Upper lobe of left lung (tissue), 6 donors: ENCODE data around the gene PLD4. TPM values are rescaled to one million over a fixed set of nuclear protein-coding genes. Genes with fewer than 3 reads are reported as not detected.

Source experiments
- ATAC-seq, 2 donors: fragments of 200-7000 bp; cut with Tn5 transposase; one replicate each; pipeline ENCODE4 v1.9.1; 2022; ENCODE audit warnings: mild to moderate bottlenecking in 2 of 2, moderate library complexity in 2 of 2; ENCODE audit not compliant: low FRiP score in 2 of 2
- DNase-seq, 2 donors: peaks; one replicate each; pipeline ENCODE4 v3.0.0-alpha.2; 2019 to 2020
- H3K27ac ChIP-seq, 4 donors: fragments of 200-600 bp; sonication (generic); one replicate each; pipeline ENCODE4 v1.5.1; 2016 to 2019
- H3K27me3 ChIP-seq, 4 donors: fragments of 200-600 bp; sonication (generic); one replicate each; pipeline ENCODE4 v1.5.1; 2017 to 2019
- H3K36me3 ChIP-seq, 4 donors: fragments of 200-600 bp; sonication (generic); one replicate each; pipeline ENCODE4 v1.5.1; 2016 to 2019
- H3K4me1 ChIP-seq, 4 donors: fragments of 200-600 bp; sonication (generic); one replicate each; pipeline ENCODE4 v1.5.1; 2018 to 2019
- H3K4me3 ChIP-seq, 4 donors: fragments of 200-600 bp; sonication (generic); one replicate each; pipeline ENCODE4 v1.5.1; 2017 to 2019; ENCODE audit warnings: mild to moderate bottlenecking in 2 of 4, moderate library complexity in 1 of 4
- H3K9me3 ChIP-seq, 4 donors: fragments of 200-600 bp; sonication (generic); one replicate each; pipeline ENCODE4 v1.5.1; 2018 to 2019
- CTCF ChIP-seq, 6 experiments: fragments of 450-650 bp in 4 of 6; fragments of 200-600 bp in 2 of 6; sonication (generic) in 2 of 6; IDR thresholded peaks; one replicate each; pipeline ENCODE4 v1.5.1; 2016 to 2019; ENCODE audit warnings: antibody characterized with exemption in 6 of 6
- EP300 ChIP-seq, 4 donors: sonication (generic); formaldehyde crosslinking; IDR thresholded peaks; one replicate each; pipeline ENCODE4 v1.5.1; 2017; ENCODE audit warnings: antibody characterized with exemption in 4 of 4, control low read depth in 2 of 4
- POLR2A ChIP-seq, 4 donors: fragments of 450-650 bp; IDR thresholded peaks; one replicate each; pipeline ENCODE4 v1.5.1; 2016 to 2017; ENCODE audit warnings: antibody characterized with exemption in 4 of 4, mild to moderate bottlenecking in 2 of 4
- POLR2AphosphoS5 ChIP-seq, 2 donors: sonication (generic); formaldehyde crosslinking; IDR thresholded peaks; one replicate each; pipeline ENCODE4 v1.5.1; 2017; ENCODE audit warnings: antibody characterized with exemption in 2 of 2
- WGBS, 2 donors: methylation state at CpG; one replicate each; pipeline ENCODE4 v1.1.5; 2017 to 2018; 5-methylcytosine and 5-hydroxymethylcytosine counted together
- total RNA-seq, 6 donors: library from RNA; depleted of rRNA in 4 of 6; stranded (reverse); fragments of >200 nt in 4 of 6; gene quantifications; one replicate each; pipeline versions ENCODE4 v1.1.0 to v1.2.1, GENCODE V29; 2016 to 2021
- donor health status: DM: no; HTN: no; CAD: no; lungs with moderate emphysema.
- donor health status: DM: no; HTN: yes; CAD: no; lungs with severe emphysema.

PLD4 gene, protein sequence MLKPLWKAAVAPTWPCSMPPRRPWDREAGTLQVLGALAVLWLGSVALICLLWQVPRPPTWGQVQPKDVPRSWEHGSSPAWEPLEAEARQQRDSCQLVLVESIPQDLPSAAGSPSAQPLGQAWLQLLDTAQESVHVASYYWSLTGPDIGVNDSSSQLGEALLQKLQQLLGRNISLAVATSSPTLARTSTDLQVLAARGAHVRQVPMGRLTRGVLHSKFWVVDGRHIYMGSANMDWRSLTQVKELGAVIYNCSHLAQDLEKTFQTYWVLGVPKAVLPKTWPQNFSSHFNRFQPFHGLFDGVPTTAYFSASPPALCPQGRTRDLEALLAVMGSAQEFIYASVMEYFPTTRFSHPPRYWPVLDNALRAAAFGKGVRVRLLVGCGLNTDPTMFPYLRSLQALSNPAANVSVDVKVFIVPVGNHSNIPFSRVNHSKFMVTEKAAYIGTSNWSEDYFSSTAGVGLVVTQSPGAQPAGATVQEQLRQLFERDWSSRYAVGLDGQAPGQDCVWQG
- 1 to 10 TPM in 2 of 6 donors, under 1 TPM in 1, not detected in 3; under 0.01 to 6.1 (median 2.5) TPM for total RNA-seq

- H3K9me3 ChIP-seq: peaks cover 0 to 4% (median 0%) of the 10 kb centered on the region in 4 donors
- no peak within 1 kb of the TSS for H3K27ac ChIP-seq
- H3K4me3 ChIP-seq: no peak within 1 kb of the TSS
- H3K4me1 ChIP-seq: peaks cover 0 to 5% (median 0%) of the 10 kb centered on the region in 4 donors
- no peak for TF ChIP-seq POLR2A (IDR thresholded peaks at IDR 0.05)
- ATAC-seq: no peak
- DNase-seq: peak in 1 of 2 donors; percentile 28
- WGBS, 2 donors: 56 to 68% methylated on average over 4 to 14 of the region's 14 CpGs
- no peaks in the 10 kb centered on the region for H3K27me3 ChIP-seq
- no peaks in the 10 kb centered on the region for H3K36me3 ChIP-seq
Measured at GRCh38 chr14:104924421-104925213, at the start of gene PLD4. TSS of gene PLD4 (plus strand) at chr14:104924879. CDS start at chr14:104927141, 2,262 bp downstream.

- WGBS, 2 donors: 80 to 96% methylated on average over 1 to 13 of the region's 13 CpGs
- no peak for TF ChIP-seq POLR2A (IDR thresholded peaks at IDR 0.05)
- TF ChIP-seq CTCF (IDR thresholded peaks at IDR 0.05): no peak
- no peak for TF ChIP-seq EP300 (IDR thresholded peaks at IDR 0.05)
- no peak for TF ChIP-seq POLR2AphosphoS5 (IDR thresholded peaks at IDR 0.05)
Measured at GRCh38 chr14:104875412-104875751, 49.3 kb upstream of the PLD4 start.

DNA sequence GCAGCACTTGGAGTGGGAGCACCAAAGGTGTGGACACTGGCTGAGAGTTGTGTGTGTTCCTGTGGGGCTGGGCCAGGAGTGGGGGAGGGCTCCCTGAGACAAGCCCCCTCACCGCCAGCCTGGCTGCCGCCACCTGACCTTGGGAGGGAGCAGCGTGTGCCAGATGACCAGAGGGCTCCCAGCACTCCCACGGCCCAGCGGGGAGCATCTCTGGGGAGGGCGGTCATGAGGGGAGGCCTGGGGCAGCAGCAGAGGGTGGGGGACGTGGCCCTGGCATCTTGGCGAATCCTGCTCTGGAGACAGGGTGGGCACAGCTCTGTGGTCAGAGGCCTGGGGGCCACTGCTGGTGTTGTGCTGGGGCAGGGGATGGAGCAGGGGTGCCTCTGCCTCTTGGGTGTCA lies 48.9 kb upstream of the PLD4 start:
- DNase-seq: peak in 1 of 2 donors; percentile 73
- 90% methylated on average over 8 of the region's 8 CpGs; no CpG with 5 or more reads in 1 of the 2 donors for WGBS, 2 donors

More at GRCh38 chr14:104875412-104875751, 49.3 kb upstream of the PLD4 start:
- DNase-seq (peak in 1 of 2 donors; percentile 64), ATAC-seq (no peak)
- no peaks in the 10 kb centered on the region for H3K27me3 ChIP-seq
- no peak overlapping the region for H3K27ac ChIP-seq
- no peaks in the 10 kb centered on the region for H3K9me3 ChIP-seq
- peaks cover 0 to 11% (median 5%) of the 10 kb centered on the region in 4 donors for H3K4me1 ChIP-seq
- peaks cover 0 to 17% (median 8%) of the 10 kb centered on the region in 4 donors for H3K36me3 ChIP-seq
- no peak overlapping the region for H3K4me3 ChIP-seq

GRCh38 chr14:104876251-104876699 lies 48.4 kb upstream of the PLD4 start:
- WGBS, 2 donors: 92 to 93% methylated on average over 6 to 7 of the region's 8 CpGs
- Histone ChIP-seq H3K27me3 (no peaks in the 10 kb centered on the region), H3K4me3 (no peak overlapping the region), H3K27ac (no peak overlapping the region), H3K36me3 (peaks cover 0 to 22% (median 10%) of the 10 kb centered on the region in 4 donors), H3K9me3 (no peaks in the 10 kb centered on the region), H3K4me1 (peaks cover 0 to 11% (median 5%) of the 10 kb centered on the region in 4 donors)
- DNase-seq: peak in 1 of 2 donors; percentile 24
- ATAC-seq: peak; percentile 51 to 66
- TF ChIP-seq EP300 (IDR thresholded peaks at IDR 0.05): no peak
- no peak for TF ChIP-seq CTCF (IDR thresholded peaks at IDR 0.05)
- TF ChIP-seq POLR2A (IDR thresholded peaks at IDR 0.05): no peak
- TF ChIP-seq POLR2AphosphoS5 (IDR thresholded peaks at IDR 0.05): no peak

More for the DNA sequence above, 48.9 kb upstream of the PLD4 start:
- no peak for TF ChIP-seq EP300 (IDR thresholded peaks at IDR 0.05)
- TF ChIP-seq POLR2AphosphoS5 (IDR thresholded peaks at IDR 0.05): no peak
- no peak for TF ChIP-seq CTCF (IDR thresholded peaks at IDR 0.05)
- TF ChIP-seq POLR2A (IDR thresholded peaks at IDR 0.05): no peak
- Histone ChIP-seq H3K36me3 (peaks cover 0 to 21% (median 10%) of the 10 kb centered on the region in 4 donors), H3K4me3 (no peak overlapping the region), H3K4me1 (peaks cover 0 to 11% (median 5%) of the 10 kb centered on the region in 4 donors), H3K27me3 (no peaks in the 10 kb centered on the region), H3K27ac (no peak overlapping the region), H3K9me3 (no peaks in the 10 kb centered on the region)
- ATAC-seq: no peak
